Measurements from ENCODE around the gene SPRYD3.

DNA sequence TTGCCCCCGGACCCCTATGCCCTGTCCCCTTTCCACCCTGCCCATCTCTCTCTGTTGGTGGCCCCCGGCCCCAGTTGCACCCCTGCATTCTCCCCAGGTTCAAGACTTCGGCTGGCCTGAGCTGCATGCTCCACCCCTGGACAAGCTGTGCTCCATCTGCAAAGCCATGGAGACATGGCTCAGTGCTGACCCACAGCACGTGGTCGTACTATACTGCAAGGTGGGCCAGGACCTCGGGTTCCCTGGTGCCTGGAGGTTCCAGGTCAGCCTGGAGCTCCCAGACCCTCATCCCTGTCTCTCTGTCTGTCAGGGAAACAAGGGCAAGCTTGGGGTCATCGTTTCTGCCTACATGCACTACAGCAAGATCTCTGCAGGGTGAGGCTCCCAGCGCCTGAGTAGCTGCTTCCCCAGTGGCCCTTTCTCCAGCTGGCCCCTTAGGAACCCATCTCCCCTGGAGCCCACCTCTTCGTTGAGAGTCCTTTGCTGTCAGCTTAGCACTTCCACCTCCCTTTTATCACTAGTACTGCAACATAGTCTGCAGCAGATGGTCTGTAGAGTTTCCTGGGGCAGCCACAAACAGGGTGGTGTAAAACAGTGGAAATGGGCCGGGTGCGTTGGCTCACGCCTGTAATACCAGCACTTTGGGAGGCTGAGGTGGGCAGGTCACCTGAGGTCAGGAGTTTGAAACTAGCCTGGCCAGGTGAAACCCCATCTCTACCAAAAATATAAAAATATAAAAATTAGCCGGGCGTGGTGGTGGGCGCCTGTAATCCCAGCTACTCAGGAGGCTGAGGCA lies 23.5 kb downstream of the SPRYD3 start:
- TF ChIP-seq, protein P1, sequence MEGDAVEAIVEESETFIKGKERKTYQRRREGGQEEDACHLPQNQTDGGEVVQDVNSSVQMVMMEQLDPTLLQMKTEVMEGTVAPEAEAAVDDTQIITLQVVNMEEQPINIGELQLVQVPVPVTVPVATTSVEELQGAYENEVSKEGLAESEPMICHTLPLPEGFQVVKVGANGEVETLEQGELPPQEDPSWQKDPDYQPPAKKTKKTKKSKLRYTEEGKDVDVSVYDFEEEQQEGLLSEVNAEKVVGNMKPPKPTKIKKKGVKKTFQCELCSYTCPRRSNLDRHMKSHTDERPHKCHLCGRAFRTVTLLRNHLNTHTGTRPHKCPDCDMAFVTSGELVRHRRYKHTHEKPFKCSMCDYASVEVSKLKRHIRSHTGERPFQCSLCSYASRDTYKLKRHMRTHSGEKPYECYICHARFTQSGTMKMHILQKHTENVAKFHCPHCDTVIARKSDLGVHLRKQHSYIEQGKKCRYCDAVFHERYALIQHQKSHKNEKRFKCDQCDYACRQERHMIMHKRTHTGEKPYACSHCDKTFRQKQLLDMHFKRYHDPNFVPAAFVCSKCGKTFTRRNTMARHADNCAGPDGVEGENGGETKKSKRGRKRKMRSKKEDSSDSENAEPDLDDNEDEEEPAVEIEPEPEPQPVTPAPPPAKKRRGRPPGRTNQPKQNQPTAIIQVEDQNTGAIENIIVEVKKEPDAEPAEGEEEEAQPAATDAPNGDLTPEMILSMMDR (IDR thresholded peaks at IDR 0.05; ENCODE audit: low read depth, low read length), result no peak
- TF ChIP-seq EZH2phosphoT487 (IDR thresholded peaks at IDR 0.05; ENCODE audit: low read depth), result no peak
